Medulla oblongata (tissue), 1 donor: ENCODE data around the gene EXD3.
"Not testable (repeated sequence)": the region's sequence is repeated elsewhere in the genome, so short reads cannot be mapped to it uniquely, and the experiment has no call there.

Experiments
- DNase-seq: peaks from one replicate; pipeline ENCODE4 v3.0.0-alpha.2; 2015; ENCODE audit errors: extremely low spot score

The EXD3 gene

DNA sequence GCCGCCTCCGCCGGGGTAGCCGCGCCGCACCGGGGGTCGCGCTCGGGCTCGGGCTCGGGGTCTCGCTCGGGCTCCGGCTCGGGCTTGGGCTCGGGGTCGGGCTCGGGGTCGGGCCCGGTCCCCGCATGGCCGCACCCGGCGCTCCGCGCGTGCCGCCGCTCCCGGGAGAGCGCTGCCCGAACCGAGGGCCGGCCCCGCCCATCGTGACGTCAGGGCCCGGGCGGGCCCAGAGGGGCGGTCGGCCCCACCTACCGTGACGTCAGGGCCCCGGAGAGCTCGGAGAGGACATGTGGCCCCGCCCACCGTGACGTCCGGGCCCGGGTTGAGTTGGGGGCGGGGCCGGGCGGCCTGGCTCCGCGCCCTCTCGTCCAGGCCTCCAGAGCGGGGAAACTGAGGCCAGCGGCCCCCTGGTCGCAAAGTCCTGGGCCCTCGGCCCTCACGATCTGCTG is 36.2 kb upstream of the EXD3 start, which contains the start of gene NSMF:
NSMF (minus strand) TSS at position 183 of the 449 bp plus-strand sequence. CDS start 232 bp downstream, outside the sequence.
- peak; percentile 97 for DNase-seq

DNA sequence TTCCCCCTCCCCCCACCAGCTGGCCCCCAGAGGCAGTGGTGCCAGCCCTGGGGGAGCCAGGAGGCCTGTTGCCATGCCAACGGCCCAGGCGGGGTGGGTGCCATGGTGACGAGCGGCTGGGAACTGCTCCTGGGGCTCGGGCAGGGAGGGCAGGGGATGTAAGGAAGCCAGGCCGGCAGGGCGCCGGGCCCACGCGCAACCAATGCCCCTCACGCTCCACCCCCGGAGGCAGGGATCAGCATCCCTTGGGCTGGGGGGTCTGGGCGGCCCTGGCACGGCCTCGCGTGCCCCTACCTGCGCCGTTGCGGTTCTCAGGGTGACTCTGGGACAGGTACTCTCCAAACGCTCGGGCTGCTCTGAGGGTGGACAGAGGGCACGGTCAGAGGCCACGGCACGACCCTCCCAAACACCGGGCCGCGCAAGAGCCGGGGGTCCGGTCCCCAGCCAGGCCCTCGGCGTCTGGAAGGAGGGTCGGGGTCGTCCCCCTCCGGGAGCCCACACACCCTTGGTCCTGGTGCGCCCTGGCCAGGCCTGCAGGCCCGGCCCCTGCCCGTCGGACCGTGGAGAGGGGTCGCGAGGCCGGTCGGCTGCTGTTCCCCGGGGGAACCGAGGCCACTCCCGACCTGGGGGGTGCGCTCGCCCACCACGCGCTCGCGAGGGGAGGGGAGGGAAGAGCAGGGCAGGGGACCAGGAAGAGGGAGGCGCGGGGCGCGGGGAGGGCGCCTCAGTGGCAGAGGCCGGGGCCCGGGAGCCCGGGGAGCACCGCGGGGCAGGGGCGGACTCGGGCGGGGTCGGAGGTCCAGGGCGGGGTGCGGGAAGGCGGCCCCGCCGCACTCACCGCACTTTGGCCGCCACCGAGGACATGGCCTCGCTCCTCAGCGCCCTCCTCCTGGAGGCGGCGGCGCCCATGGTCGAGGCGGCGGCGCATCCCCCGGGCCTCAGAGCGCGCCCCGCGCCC is 35.5 kb upstream of the EXD3 start:
- DNase-seq = peak; percentile 74

DNA sequence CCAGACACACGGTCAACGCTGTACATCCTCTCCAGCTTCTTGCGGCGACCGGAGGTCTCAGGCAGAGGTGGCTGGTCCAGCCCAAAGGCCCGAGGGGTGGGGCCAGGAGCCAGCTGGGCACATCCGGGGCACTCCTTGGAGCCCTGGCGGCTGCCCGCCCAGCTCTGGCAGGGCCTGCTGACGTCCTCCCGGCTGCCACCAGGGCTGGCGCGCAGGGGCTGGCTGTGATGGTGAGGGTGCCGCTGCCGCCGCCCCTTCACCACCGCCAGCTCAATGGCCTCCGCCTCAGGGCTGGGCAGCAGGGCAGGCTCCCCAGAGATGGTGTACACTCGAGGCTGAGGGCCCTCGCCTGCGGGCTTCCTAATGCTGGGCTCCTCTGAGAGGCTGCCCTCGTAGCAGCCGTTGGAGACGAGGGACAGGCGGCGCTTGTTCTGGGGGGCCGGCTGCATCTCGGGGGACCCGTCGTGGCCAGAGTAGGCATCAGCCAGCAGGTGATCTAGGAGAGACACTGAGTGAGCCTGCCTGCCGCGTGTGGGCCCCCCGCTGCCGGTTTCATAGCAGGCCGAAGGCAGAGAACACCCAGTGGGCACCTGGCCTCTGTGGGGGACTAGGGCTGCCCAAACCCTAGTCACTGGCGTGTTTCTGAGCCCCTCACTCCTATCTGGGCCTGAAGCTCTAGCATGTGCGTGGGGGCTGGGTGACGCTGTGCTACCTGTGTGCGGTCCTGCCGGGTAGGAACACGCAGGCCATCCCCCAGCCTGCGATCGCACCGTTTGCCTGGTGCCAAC is 34.6 kb upstream of the EXD3 start:
- DNase-seq = no peak

DNA sequence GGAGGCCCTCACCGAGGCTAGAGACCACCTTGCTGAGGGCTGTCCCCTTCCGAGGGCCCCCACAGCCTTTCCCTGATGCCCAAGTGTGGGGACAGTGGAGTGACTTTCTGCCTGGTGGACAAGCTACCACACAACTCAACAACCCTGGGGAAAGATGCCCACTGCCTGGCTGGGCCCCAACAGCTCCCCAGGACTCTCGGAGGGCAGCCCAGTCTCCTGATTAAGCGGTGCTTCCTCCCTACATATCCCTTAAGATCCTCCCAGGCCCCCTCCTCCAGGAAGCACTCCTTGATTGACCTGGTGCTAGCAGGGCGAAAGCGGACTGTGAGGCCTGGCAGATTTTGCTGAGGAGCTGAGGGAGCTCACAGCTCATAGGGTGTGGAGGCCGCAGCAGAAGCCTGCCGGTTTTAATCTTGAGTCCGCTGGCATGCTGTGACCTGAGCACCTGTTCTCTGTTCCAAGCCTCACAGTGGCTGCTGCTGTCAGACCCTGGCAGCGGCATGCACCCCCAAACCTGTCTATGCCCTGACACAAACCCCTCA is 34.0 kb upstream of the EXD3 start:
- DNase-seq = no peak

DNA sequence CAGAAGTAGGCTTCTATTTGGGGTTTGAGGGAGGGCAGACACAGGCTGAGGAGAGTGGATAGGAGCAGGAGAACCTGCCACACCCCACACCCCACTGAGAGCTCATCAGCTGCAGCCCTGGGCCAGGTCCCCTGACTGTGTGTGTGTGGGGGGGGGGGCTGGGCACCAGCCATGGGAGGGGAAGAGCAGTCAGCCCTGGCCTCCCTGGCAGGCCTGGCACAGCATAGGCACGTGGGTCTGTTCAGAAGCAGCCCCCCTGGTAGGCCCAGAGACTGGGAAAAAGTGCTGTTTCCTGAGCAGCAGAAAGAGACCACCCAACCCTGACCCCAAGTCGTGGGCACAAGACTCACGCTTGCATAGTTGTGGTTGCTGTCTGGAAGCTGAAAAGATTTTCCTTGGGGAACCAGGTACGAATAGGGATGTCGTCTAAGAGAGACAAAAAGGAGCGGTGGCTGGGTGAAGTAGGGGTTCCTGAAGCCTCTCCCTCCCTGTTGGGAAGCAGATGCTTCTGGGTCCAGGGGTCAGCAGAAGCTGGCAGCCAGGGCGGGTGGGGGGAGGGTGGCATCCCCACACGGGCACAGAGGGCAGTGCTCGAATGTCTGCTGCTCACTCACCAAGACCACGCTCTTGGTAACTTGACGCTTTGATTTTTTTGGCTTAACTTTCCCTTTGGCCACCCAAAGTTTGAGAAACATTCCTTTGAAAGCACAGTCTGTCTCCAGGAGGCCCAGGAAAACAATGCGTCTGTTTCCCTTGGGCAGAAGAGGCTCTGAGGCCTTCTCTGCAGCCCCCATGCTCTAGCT is 33.3 kb upstream of the EXD3 start:
- peak; percentile 79 for DNase-seq

DNA sequence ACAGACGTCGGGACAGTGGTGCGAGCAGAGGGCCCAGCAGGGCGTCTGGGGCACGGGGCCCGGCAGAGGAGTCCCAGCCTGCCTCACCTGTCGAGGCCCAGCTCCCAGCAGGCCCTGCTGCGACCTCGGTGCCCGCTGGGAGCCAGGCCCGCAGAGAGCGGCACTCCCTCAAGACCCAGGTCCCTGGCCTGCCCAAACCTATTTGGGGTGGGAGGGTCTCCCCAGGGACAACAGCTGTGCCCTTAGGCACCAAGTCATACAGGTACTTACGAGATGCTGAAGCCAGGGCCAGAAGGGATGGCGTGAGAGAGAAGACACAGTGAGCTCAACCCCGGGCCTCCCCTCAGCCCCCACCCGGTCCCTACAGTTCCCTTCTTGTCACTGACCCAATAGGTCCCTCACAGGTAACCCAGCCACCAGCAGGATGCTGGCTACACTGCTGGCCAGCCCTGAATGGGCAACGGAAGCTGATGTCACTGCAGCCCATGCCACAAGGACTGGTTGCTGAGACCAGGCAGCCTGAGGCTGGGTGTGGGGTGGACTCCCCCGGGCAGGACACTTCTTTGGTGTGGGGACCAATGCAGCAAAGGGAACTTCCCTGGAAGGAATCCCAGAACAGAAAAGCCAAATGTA is 32.5 kb upstream of the EXD3 start:
- DNase-seq = no peak

DNA sequence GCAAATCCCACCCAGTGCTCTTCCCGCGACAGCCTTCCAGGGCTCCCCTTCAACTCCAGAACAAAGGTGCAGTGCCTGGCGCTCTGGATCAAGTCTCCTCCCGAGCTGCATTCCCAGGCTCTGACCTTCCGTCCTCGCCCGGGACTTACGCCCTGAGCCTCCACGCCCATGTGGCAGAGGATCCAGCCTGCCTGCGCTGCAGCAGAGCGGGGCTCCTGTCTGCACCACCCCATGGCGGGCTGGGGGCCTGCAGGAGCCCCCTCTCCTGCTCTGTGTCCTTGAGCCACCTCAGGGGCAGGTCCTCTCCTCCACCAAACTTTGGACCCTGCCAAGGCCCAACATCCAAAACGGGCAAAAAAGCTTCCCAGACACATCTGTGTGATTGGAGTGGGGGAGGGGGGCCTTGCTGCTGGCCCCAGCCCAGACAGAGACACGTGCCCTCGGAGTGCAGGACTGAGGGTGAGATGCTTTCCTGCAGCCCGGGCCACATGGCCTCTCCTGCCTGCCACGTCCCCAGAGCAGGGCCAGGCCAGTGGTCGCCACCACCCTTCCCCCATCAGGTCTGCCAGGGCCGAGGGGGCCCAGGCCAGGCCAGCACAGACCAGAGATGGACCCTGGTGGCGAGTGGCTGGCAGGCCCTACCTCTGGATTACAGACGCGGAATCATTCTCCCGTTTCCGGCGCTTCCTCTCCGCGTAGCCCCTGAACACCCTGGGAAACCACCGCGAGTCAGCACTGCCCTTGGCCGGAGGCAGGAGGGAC is 31.8 kb upstream of the EXD3 start:
- no peak for DNase-seq

DNA sequence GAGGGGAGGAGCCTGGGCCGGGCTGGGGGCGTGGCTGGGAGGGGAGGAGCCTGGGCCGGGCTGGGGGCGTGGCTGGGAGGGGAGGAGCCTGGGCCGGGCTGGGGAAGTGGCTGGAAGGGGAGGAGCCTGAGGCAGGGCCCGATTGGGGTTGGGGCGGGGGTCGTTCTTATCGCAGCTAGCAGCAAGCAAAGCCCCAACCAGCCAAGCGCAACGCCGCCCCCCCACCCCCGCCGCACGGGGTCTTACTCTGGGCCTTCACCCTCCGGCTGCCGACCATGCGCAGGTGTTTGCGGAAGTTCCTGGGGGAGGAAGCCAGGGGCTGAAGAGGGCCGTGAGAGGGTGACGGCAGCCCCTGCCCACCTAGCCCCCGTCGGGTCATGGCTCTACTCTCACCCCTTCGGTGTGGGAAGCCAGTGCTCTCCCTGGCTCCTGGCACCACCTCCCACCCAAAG is 31.2 kb upstream of the EXD3 start:
- no peak for DNase-seq

DNA sequence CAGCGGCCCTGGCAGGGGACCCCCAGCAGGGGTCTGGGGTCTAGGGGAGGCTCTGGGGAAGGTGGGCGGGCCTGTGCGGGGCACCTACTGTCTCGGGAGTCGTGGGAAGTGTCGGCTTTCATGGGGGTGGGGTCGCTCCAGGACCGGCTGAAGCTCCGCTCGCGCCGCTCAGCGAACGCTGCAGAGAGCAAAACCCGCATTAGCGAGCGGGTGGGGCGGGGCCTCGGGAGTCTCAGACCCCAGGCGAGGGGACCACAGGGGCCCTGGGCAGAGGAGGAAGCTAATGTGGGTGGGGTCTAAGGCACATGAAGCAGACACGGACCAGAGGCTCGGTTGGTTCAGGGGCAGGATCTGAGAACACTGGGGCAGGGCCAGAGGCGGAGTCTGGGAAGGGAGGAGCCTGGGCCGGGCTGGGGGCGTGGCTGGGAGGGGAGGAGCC is 30.7 kb upstream of the EXD3 start:
- peak; percentile 58 for DNase-seq

DNA sequence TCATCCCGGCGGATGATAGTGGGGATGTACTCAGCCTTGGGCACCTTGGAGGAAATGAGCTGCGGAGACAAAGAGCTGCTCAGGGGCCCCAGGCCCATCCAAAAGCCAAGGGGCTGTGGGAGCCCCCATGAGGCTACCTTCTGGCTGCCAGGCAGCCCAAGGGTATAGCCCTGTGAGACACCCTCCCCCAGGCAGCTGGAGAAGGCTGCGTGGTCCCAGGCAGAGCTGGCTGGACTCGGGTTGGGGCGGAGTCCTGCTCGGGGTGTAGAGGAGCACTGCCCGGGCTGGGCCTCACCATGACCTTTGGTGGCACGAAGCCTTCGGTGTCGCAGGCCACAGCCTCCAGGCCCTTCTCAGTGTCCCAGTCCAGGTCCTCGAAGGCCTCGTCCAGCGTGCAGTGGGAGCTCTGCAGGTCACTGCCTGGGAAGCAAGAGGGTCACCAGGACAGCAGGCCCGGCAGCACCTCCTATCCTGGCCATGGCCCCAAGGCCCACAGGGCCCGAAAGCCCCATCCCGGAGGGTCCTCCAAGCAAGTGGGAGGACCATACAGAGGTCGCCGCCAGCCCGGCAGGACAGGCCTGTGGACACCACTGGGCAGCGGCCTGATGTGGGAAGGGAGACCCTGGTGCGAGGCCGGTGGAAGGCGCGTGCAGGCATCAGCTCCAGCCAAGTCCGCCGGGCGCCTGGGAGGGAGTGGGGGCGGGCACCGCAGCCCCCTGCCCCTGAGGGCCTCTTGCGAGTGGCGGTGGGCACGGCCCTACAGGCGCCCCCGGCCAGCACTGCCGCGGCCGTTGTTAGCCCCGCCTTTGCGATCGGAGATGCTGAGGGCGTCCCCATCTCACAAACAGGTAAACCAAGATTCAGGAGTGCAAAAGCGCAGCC is 30.0 kb upstream of the EXD3 start:
- DNase-seq = no peak

DNA sequence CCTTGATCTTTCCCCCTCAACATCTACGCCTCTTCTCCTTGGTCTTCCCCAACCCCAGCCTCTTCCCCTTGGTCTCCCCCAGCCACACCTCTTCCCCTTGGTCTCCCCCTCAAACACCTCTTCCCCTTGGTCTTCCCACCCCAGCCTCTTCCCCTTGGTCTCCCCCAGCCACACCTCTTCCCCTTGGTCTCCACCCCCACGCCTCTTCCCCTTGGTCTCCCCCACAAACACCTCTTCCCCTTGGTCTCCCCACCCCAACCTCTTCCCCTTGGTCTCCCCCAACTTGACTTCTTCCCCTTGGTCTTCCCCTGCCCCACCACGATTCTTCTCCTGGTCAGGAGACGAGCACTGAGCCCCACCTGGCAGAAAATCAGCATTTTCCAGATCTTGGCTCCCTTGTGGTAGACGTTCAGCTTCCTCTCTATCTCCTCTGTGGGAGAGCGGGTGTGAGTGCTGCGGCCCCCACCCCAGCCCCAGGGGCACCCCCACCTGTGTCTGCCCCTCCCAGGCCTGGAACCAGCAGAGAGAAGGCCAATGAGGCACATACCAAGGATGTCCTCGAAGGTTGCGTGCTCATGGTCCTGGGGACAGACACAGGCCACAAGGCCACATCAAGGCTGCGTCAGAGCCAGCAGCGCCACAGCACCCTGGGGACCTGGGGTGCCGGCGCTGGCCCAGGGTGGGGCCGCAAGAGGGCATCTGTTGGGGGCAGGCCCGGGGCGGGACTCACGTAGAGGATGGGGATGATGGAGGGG is 29.2 kb upstream of the EXD3 start:
- no peak for DNase-seq

DNA sequence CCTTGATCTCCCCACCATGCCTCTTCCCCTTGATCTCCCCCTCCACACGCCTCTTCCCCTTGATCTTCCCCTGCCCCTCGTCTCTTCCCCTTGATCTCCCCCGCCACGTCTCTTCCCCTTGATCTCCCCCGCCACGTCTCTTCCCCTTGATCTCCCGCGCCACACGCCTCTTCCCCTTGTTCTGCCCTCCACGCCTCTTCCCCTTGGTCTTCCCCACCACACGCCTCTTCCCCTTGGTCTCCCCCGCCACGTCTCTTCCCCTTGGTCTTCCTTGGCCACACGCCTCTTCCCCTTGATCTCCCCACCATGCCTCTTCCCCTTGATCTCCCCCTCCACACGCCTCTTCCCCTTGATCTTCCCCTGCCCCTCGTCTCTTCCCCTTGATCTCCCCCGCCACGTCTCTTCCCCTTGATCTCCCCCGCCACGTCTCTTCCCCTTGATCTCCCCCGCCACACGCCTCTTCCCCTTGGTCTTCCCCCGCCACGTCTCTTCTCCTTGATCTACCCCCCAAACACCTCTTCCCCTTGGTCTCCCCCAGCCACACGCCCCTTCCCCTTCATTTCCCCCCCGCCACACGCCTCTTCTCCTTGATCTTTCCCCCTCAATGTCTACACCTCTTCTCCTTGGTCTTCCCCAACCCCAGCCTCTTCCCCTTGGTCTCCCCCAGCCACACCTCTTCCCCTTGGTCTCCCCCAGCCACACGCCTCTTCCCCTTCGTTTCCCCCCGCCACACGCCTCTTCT is 28.5 kb upstream of the EXD3 start:
- DNase-seq = not testable (repeated sequence)

DNA sequence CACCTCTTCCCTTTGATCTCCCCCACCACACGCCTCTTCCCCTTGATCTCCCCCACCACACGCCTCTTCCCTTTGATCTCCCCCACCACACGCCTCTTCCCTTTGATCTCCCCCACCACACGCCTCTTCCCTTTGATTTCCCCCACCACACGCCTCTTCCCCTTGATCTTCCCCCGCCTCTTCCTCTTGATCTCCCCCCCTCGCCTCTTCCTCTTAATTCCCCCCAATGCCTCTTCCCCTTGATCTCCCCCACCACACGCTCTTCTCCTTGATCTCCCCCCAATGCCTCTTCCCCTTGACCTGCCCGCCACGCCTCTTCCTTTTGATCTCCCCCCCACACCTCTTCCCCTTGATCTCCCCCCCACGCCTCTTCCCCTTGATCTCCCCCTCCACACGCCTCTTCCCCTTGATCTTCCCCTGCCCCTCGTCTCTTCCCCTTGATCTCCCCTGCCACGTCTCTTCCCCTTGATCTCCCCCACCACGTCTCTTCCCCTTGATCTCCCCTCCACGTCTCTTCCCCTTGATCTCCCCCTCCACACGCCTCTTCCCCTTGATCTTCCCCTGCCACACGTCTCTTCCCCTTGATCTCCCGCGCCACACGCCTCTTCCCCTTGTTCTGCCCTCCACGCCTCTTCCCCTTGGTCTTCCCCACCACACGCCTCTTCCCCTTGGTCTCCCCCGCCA is 27.7 kb upstream of the EXD3 start:
- not testable (repeated sequence) for DNase-seq

DNA sequence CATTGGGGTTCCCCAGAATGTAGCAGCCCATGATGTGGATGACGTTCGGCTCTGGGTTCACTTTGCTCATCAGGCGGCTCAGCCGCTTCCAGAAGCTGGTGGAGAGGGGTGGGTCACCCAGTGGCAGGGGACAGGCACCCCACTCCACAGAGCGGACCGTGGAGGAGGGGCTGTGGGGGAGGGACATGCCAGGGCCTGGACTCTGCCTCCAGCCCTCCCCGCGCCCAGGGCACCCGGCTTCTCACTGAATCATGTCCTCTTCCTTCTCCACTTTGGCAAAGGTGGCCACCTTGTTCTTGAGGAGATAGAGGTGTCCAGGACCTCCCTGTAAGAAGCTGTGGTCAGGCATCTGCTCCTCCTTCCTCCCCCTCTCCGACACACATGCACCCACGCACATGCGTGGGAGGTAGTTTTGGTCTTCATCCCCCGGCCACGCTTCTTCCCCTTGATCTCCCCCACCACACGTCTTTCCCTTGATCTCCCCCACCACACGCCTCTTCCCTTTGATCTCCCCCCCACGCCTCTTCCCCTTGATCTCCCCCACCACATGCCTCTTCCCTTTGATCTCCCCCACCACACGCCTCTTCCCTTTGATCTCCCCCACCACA is 27.1 kb upstream of the EXD3 start:
- DNase-seq = no peak

DNA sequence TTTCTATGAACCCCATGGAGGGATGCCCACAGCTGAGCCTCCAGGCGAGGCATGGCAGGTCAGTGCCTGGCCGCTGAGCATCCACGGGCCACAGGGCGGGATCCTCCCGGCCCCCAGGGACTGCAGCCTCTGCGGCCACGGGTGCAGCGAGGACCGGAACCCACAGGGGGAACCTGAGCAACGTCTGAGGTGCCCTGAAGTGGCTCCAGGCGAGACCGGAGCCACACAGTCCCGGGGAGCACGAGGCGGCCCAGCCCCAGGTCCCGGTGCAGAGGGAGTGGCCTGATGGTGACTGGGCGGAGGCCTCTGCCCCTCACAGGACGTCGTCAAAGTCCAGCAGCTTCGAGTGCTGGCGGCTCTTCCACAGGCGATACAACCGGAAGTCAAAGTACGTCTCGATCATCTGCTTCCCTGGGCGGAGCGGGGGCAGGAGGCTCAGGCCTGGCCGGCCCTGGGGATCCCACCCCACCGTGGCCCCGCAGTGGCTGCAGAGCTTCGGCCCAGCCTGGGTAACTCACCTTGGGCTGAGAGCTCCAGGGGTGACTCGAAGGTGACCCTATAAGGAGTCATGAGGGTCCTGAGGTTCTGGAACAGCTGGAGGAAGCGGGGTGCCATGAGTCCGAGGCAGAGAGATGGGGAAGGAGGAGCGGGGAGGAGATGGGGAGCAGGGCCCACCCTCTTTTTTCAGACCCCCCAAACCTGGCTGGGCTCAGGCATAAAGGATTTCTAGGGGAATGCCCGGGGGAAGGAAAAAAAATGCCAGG is 26.3 kb upstream of the EXD3 start:
- no peak for DNase-seq

DNA sequence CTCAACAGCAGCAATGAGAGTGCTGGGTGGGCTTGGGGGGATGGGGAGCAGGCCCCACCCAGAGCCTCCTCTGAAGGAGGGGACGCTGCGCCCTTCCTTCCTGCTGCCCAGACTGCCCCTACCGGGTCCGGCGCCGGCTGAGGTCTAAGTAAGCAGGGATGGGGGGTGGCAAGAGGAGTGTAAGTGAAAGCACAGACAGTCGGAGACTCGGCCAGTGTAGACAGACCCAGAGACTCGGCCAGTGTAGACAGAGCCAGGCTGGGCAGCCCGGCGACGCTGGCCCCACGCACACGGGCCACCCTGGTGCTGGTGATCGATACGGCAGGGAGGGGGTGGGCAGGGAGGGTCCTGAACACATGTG is 25.6 kb upstream of the EXD3 start:
- DNase-seq = no peak
